Neural crest cell (in vitro differentiated cells): ENCODE measurements around the gene UGT1A9. TPM values are rescaled to one million over a fixed set of nuclear protein-coding genes. Genes with fewer than 3 reads are reported as not detected.

Experiments used
- DNase-seq: peaks from one replicate; pipeline ENCODE4 v3.0.0; 2021; ENCODE audit warnings: low read depth, mixed read lengths, low spot score
- H3K27ac Mint-ChIP-seq: one replicate; pipeline ENCODE4 v1.8.0; 2021; ENCODE audit warnings: mild to moderate bottlenecking, mixed read lengths; ENCODE audit not compliant: unreplicated experiment
- H3K27me3 Mint-ChIP-seq: 2 replicates; pipeline ENCODE4 v1.8.0; 2021; ENCODE audit warnings: low read depth, mild to moderate bottlenecking, mixed read lengths
- H3K36me3 Mint-ChIP-seq: 2 replicates; pipeline ENCODE4 v1.8.0; 2021; ENCODE audit warnings: low read depth, mild to moderate bottlenecking, mixed read lengths
- H3K4me1 Mint-ChIP-seq: 2 replicates; pipeline ENCODE4 v1.8.0; 2021; ENCODE audit warnings: mixed read lengths
- H3K4me3 Mint-ChIP-seq: one replicate; pipeline ENCODE4 v1.8.0; 2021; ENCODE audit warnings: mild to moderate bottlenecking, mixed read lengths
- H3K9me3 Mint-ChIP-seq: 2 replicates; pipeline ENCODE4 v1.8.0; 2021; ENCODE audit warnings: mixed read lengths
- total RNA-seq: library from RNA; stranded (reverse); gene quantifications from 2 replicates; pipeline ENCODE4 v1.2.1, GENCODE V29; 2021
- TF ChIP-seq, protein P1 (sequence below): fragments of 200-600 bp; sonication (generic); conservative IDR thresholded peaks from 2 replicates; pipeline ENCODE4 v1.5.0; 2021; ENCODE audit warnings: antibody characterized with exemption, mild to moderate bottlenecking

UGT1A9 gene
- total RNA-seq, 1 donor from 2014 or later, result not detected

DNA sequence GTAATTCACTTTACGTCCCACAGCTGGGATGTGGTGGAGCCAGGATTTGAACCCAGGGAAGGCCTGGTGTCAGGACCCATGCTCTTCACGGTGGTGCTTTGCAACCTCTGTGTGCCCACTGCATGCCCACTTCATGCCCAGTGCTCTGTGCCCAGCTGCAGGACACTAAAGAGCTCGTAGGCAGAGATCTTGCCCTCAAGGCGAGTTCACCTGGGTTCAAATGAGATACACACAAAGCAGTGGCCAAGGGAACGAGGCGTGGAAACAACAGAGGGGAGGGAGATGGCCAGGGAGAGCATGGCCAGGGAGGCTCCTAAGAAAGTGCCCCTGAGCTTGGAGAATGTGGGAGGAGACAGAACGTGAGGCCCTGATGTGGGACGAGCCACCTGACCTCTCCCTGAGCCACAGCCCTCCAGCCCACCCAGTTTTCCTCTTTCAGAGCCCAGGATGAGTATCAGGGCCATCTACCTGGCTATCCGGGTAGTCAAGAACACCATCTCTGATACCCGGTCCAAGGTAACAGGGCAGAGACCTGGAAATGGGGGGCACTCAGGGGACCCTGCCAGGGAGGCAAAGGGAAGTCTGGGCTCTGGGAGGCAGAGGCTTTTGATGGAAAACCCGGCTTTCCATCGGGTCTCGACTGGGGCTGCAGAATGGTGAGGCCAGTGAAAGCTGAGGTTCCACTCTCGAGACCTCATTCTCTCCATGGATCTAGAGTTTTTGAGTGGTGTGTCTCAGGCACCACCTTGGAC is 126.8 kb downstream of the UGT1A9 start:
- Mint-ChIP-seq H3K27ac (no peak overlapping the region), H3K4me1 (no peaks in the 10 kb centered on the region), H3K9me3 (peaks cover 4% of the 10 kb centered on the region), H3K4me3 (no peak overlapping the region), H3K36me3 (no peaks in the 10 kb centered on the region), H3K27me3 (no peaks in the 10 kb centered on the region)
- no peak for DNase-seq
- TF ChIP-seq, protein P1, sequence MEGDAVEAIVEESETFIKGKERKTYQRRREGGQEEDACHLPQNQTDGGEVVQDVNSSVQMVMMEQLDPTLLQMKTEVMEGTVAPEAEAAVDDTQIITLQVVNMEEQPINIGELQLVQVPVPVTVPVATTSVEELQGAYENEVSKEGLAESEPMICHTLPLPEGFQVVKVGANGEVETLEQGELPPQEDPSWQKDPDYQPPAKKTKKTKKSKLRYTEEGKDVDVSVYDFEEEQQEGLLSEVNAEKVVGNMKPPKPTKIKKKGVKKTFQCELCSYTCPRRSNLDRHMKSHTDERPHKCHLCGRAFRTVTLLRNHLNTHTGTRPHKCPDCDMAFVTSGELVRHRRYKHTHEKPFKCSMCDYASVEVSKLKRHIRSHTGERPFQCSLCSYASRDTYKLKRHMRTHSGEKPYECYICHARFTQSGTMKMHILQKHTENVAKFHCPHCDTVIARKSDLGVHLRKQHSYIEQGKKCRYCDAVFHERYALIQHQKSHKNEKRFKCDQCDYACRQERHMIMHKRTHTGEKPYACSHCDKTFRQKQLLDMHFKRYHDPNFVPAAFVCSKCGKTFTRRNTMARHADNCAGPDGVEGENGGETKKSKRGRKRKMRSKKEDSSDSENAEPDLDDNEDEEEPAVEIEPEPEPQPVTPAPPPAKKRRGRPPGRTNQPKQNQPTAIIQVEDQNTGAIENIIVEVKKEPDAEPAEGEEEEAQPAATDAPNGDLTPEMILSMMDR, result no peak

DNA sequence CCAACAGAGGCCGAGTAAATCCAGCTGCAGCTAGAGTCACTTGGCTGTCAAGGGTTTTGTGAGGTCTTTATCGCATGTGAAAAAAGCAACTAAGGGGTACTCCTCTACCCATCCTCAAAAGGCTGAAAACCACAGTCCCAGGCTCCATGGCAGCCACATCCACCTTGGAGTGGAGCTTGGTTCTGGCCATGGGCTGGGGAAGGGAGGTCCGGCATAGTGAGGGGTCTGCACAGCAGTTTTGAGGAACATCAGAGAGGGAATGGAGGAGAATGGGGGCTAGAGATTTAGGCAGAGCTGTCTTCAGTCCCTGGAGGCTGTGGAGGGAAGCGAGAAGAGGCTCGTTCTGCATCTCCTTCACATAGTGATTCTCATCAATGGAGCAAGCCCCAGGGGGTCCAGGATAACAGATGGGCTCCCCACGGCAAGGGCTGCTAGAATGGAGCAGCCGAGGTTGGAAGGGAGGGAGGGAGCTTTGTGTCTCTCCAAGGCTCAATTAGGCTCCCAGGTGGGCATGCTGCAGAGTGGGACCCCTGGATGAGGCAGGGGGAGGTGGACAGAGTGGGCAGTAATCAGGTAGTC is 127.5 kb downstream of the UGT1A9 start:
- no peaks in the 10 kb centered on the region for H3K27me3 Mint-ChIP-seq

GRCh38 chr2:233799716-233800115 is 128.0 kb downstream of the UGT1A9 start:
- Mint-ChIP-seq H3K4me3 (no peak overlapping the region), H3K27me3 (no peaks in the 10 kb centered on the region), H3K4me1 (no peaks in the 10 kb centered on the region), H3K36me3 (no peaks in the 10 kb centered on the region), H3K9me3 (peaks cover 4% of the 10 kb centered on the region), H3K27ac (no peak overlapping the region)
- no peak for DNase-seq
- TF ChIP-seq, protein P1, result no peak

More for the DNA sequence above, 127.5 kb downstream of the UGT1A9 start:
- Mint-ChIP-seq H3K9me3 (peaks cover 4% of the 10 kb centered on the region), H3K4me3 (no peak overlapping the region), H3K4me1 (no peaks in the 10 kb centered on the region), H3K27ac (no peak overlapping the region), H3K36me3 (no peaks in the 10 kb centered on the region)
- TF ChIP-seq, protein P1, result no peak
- DNase-seq, result no peak

DNA sequence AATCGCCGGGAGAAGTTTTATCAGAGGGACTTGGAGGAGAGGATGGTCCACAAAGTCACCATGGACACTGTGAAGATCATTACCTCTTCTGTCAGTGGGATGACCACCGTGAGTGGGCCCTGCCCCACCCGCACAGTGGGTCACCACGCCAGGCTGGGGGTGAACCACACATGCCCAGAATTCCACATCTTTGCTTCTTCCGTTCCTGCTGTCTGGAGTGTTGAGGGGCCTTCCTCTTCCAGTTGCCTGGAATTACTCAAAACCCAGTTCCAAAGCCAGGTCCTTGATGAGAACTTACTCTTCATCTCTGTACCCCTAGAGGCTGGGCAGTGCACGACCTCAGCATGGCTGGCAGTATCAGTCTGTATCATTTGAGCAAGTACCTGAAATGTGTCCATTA is 128.5 kb downstream of the UGT1A9 start:
- Mint-ChIP-seq H3K27ac (no peak overlapping the region), H3K36me3 (no peaks in the 10 kb centered on the region), H3K27me3 (peaks cover 3% of the 10 kb centered on the region), H3K4me3 (no peak overlapping the region), H3K9me3 (peaks cover 4% of the 10 kb centered on the region), H3K4me1 (no peaks in the 10 kb centered on the region)
- TF ChIP-seq, protein P1, result no peak
- no peak for DNase-seq

DNA sequence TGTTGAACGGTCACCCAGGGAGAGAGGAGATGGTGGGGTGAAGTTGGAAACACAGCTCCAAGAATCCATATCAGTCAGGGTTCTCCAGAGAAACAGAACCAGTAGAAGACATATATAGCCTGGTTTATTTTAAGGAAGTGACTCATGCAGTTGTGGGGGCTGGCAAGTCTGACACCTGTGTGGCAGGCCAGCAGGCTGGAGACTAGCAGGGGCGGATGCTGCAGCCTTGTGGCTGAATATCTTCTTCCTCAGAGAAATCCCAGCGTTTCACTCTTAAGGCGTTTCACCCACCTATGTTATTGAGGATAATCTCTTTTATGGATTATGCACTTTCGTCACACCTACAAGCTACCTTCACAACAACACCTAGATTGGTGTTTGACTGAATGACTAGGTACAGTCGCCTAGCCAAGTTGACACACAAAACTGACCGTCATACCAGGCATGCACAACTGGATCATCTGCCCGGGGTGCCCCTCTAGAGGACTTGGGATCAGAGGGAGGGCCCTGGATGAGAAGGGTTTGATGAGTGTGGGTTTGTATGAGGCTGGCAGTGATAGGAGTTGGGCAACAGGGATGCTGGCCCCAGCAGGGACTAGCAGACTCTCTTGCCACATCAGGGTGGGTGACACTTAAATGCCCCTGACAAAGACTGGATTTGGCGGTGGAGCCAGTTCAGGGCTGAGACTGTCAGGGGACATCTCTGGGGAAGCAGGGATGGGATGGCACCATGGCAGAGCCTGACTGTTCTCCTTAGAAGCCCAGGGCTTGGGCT is 129.8 kb downstream of the UGT1A9 start:
- Mint-ChIP-seq H3K4me3 (no peak overlapping the region), H3K4me1 (no peaks in the 10 kb centered on the region), H3K27me3 (peaks cover 3% of the 10 kb centered on the region), H3K36me3 (no peaks in the 10 kb centered on the region), H3K27ac (no peak overlapping the region), H3K9me3 (peaks cover 4% of the 10 kb centered on the region)
- TF ChIP-seq, protein P1, result no peak
- no peak for DNase-seq
